ENCODE results near the gene PTGER4.
"Not testable (repeated sequence)": the region's sequence is repeated elsewhere in the genome, so short reads cannot be mapped to it uniquely, and the experiment has no call there.

The PTGER4 gene

GRCh38 chr5:40655138-40655537, 24.6 kb upstream of the PTGER4 start:
- no peak overlapping the region for H3K4me3 ChIP-seq (ENCODE audit: low read depth, low read length)
- DNase-seq (ENCODE audit: low read depth): no peak
- TF ChIP-seq, protein P1, sequence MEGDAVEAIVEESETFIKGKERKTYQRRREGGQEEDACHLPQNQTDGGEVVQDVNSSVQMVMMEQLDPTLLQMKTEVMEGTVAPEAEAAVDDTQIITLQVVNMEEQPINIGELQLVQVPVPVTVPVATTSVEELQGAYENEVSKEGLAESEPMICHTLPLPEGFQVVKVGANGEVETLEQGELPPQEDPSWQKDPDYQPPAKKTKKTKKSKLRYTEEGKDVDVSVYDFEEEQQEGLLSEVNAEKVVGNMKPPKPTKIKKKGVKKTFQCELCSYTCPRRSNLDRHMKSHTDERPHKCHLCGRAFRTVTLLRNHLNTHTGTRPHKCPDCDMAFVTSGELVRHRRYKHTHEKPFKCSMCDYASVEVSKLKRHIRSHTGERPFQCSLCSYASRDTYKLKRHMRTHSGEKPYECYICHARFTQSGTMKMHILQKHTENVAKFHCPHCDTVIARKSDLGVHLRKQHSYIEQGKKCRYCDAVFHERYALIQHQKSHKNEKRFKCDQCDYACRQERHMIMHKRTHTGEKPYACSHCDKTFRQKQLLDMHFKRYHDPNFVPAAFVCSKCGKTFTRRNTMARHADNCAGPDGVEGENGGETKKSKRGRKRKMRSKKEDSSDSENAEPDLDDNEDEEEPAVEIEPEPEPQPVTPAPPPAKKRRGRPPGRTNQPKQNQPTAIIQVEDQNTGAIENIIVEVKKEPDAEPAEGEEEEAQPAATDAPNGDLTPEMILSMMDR (conservative IDR thresholded peaks at IDR 0.05; ENCODE audit: low read depth, low read length): no peak

GRCh38 chr5:40656091-40656490, 23.6 kb upstream of the PTGER4 start:
- DNase-seq (ENCODE audit: low read depth): peak; percentile 25
- not testable (repeated sequence) for H3K4me3 ChIP-seq (ENCODE audit: low read depth, low read length)

- no peak overlapping the region for H3K4me3 ChIP-seq (ENCODE audit: low read depth, low read length)
- DNase-seq (ENCODE audit: low read depth): no peak
- TF ChIP-seq, protein P1 (conservative IDR thresholded peaks at IDR 0.05; ENCODE audit: low read depth, low read length): no peak
These were observed 22.9 kb upstream of the PTGER4 start for GRCh38 chr5:40656766-40657165.

DNA sequence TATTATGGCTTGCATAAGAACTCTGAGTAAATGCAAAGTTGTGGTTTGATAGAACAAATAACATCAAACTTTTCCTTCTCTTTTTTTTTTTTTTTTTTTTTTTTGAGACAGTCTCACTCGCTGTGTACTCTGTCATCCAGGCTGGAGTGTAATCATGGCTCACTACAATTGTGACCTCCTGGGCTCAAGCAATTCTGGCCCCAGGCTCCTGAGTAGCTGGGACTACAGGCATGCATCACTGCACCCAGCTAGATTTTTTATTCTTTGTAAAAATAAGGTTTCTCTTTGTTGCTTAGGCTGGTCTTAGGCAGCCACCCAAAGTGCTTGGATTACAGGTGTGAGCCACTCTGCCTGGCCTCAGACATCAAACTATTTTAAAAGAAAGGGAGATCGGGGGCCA, 19.0 kb upstream of the PTGER4 start:
- DNase-seq (ENCODE audit: low read depth): no peak
- no peak overlapping the region for H3K4me3 ChIP-seq (ENCODE audit: low read depth, low read length)
- TF ChIP-seq, protein P1 (conservative IDR thresholded peaks at IDR 0.05; ENCODE audit: low read depth, low read length): no peak

DNA sequence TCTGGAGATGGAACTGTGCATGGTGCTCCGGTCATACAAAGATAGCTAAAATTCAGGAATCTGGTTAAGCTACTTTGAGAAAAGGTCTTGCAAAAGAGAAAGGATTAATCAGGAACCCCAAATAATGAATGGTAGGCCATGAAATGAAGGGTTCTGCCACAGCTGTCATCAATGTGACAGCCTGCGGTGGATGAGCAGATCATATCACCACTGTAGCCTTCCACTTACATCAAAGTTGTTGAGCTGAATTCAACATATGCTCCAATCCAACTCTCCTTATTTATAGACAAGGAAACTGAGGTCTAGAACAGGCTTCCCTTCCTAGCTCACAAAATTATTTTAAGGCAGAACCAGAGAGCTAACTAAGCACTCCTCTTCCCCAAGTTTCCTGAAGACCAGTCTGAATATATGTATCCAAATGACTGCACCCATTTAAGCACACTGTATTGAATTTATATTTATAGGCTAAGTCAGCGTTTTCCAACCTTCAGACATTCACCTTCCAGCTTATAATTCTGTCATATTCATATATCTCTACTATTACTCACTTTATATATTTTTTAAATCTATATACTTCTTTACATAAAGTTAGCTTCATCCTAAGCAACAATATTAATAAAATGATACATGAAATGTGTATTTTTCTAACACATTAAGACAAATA, 13.9 kb upstream of the PTGER4 start:
- no peak for DNase-seq (ENCODE audit: low read depth)
- no peak overlapping the region for H3K4me3 ChIP-seq (ENCODE audit: low read depth, low read length)
- TF ChIP-seq, protein P1 (conservative IDR thresholded peaks at IDR 0.05; ENCODE audit: low read depth, low read length): no peak

DNA sequence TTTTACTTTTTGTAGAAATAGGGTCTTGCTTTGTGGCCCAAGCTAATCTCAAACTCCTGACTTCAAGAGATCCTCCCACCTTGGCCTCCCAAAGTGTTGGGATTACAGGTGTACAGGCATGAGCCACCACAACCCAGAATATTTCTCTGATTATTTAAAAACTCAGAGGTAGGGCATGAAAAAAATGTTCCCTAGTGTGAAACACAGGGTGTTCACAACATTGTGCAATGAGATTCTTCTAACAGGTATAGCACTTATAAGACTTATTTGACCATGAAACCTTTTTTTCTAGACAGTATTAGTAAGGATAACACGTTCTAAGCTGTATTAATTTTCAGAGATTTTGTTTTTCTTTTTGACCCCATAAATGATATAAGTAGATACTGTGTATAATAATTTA, 13.1 kb upstream of the PTGER4 start:
- no peak for DNase-seq (ENCODE audit: low read depth)
- TF ChIP-seq, protein P1 (conservative IDR thresholded peaks at IDR 0.05; ENCODE audit: low read depth, low read length): no peak
- H3K4me3 ChIP-seq (ENCODE audit: low read depth, low read length): no peak overlapping the region

GRCh38 chr5:40667161-40667663, 12.5 kb upstream of the PTGER4 start:
- DNase-seq (ENCODE audit: low read depth): no peak
- TF ChIP-seq, protein P1 (conservative IDR thresholded peaks at IDR 0.05; ENCODE audit: low read depth, low read length): no peak
- no peak overlapping the region for H3K4me3 ChIP-seq (ENCODE audit: low read depth, low read length)
